GM10266 (cell line): ENCODE measurements around the gene NAA60.

Experiments used
- DNase-seq: peaks from one replicate; pipeline ENCODE4 v3.0.0; 2012; ENCODE audit errors: extremely low spot score
- CTCF ChIP-seq: IDR thresholded peaks from 2 replicates; pipeline ENCODE4 v1.5.1; 2012; ENCODE audit warnings: mild to moderate bottlenecking, low read depth; ENCODE audit not compliant: control insufficient read depth, insufficient read depth; ENCODE audit errors: missing control alignments

NAA60 gene

GRCh38 chr16:3515897-3516296, 72.4 kb downstream of the NAA60 start:
- no peak for TF ChIP-seq CTCF
- no peak for DNase-seq

GRCh38 chr16:3518292-3518985, 75.0 kb downstream of the NAA60 start:
- DNase-seq = no peak
- no peak for TF ChIP-seq CTCF

- no peak for DNase-seq
- no peak for TF ChIP-seq CTCF
Measured at GRCh38 chr16:3518986-3519348, 75.5 kb downstream of the NAA60 start.

GRCh38 chr16:3519581-3519980, 76.1 kb downstream of the NAA60 start:
- no peak for DNase-seq
- TF ChIP-seq CTCF = no peak

GRCh38 chr16:3520413-3520812, 76.9 kb downstream of the NAA60 start:
- no peak for TF ChIP-seq CTCF
- DNase-seq = no peak

GRCh38 chr16:3520841-3521240, 77.4 kb downstream of the NAA60 start:
- no peak for TF ChIP-seq CTCF
- DNase-seq = no peak

- TF ChIP-seq CTCF = no peak
- DNase-seq = no peak
Measured at GRCh38 chr16:3523281-3523680, 79.8 kb downstream of the NAA60 start.
